GM18526 (cell line): ENCODE data around the gene COTL1.
A peak's percentile ranks its signal among the peaks of the same experiment; 100 is the strongest.

ENCODE experiments used
- POLR2A ChIP-seq: IDR thresholded peaks from 3 replicates; pipeline ENCODE4 v1.6.1; 2011; ENCODE audit not compliant: insufficient read length; ENCODE audit errors: extremely low read depth

The COTL1 gene

GRCh38 chr16:84650062-84650991 is 32.4 kb upstream of the COTL1 start:
- no peak for TF ChIP-seq POLR2A

- no peak for TF ChIP-seq POLR2A
Observed at GRCh38 chr16:84649511-84649861, 31.6 kb upstream of the COTL1 start.

- peak; percentile 10 for TF ChIP-seq POLR2A
Observed at GRCh38 chr16:84648595-84649510, 31.0 kb upstream of the COTL1 start.

- TF ChIP-seq POLR2A = peak; percentile 52
Observed at GRCh38 chr16:84647828-84648594, 30.1 kb upstream of the COTL1 start, which contains the start of gene KLHL36. TSS of gene KLHL36 (plus strand) at chr16:84648511. CDS start at chr16:84650868, 2,357 bp downstream.

- TF ChIP-seq POLR2A = no peak
Observed at GRCh38 chr16:84643674-84644073, 25.8 kb upstream of the COTL1 start.

- TF ChIP-seq POLR2A = no peak
Observed at GRCh38 chr16:84643180-84643583, 25.3 kb upstream of the COTL1 start.

- TF ChIP-seq POLR2A = no peak
Observed at GRCh38 chr16:84641643-84642358, 23.9 kb upstream of the COTL1 start.

- TF ChIP-seq POLR2A = no peak
Observed at GRCh38 chr16:84640145-84640544, 22.3 kb upstream of the COTL1 start.

GRCh38 chr16:84638231-84638806 is 20.4 kb upstream of the COTL1 start:
- no peak for TF ChIP-seq POLR2A

- no peak for TF ChIP-seq POLR2A
Observed at GRCh38 chr16:84637709-84638108, 19.8 kb upstream of the COTL1 start.

- no peak for TF ChIP-seq POLR2A
Observed at GRCh38 chr16:84635702-84636101, 17.8 kb upstream of the COTL1 start.

- TF ChIP-seq POLR2A = no peak
Observed at GRCh38 chr16:84633622-84634021, 15.7 kb upstream of the COTL1 start.

- no peak for TF ChIP-seq POLR2A
Observed at GRCh38 chr16:84631886-84632285, 14.0 kb upstream of the COTL1 start.

- no peak for TF ChIP-seq POLR2A
Observed at GRCh38 chr16:84631153-84631466, 13.2 kb upstream of the COTL1 start.
